ENCODE results near the gene TAPBP. TPM values are rescaled to one million over a fixed set of nuclear protein-coding genes. Genes with fewer than 3 reads are reported as not detected.
A peak's percentile ranks its signal among the peaks of the same experiment; 100 is the strongest.

Gene TAPBP
- total and polyA plus RNA-seq, 7 donors = 7.8 to 114 (median 45.7) TPM

- no peak for DNase-seq
- H3K27me3 ChIP-seq = no peaks in the 10 kb centered on the region
- H3K9me3 ChIP-seq = no peaks in the 10 kb centered on the region
- H3K27ac ChIP-seq = peak overlapping the region; percentile 84 to 87 (median 84)
- H3K36me3 ChIP-seq = peaks cover 14 to 30% (median 22%) of the 10 kb centered on the region in 4 donors
- peak overlapping the region; percentile 43 to 59 (median 54) for H3K4me3 ChIP-seq
- H3K4me1 ChIP-seq = peaks cover 0 to 80% (median 65%) of the 10 kb centered on the region in 4 donors
- TF ChIP-seq, protein P1, sequence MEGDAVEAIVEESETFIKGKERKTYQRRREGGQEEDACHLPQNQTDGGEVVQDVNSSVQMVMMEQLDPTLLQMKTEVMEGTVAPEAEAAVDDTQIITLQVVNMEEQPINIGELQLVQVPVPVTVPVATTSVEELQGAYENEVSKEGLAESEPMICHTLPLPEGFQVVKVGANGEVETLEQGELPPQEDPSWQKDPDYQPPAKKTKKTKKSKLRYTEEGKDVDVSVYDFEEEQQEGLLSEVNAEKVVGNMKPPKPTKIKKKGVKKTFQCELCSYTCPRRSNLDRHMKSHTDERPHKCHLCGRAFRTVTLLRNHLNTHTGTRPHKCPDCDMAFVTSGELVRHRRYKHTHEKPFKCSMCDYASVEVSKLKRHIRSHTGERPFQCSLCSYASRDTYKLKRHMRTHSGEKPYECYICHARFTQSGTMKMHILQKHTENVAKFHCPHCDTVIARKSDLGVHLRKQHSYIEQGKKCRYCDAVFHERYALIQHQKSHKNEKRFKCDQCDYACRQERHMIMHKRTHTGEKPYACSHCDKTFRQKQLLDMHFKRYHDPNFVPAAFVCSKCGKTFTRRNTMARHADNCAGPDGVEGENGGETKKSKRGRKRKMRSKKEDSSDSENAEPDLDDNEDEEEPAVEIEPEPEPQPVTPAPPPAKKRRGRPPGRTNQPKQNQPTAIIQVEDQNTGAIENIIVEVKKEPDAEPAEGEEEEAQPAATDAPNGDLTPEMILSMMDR (IDR thresholded peaks at IDR 0.05) = no peak
- TF ChIP-seq POLR2A (IDR thresholded peaks at IDR 0.05) = no peak
- no peak for TF ChIP-seq POLR2AphosphoS5 (IDR thresholded peaks at IDR 0.05)
- TF ChIP-seq EP300 (IDR thresholded peaks at IDR 0.05) = no peak
- 2% methylated on average over 26 to 27 of the region's 27 CpGs for WGBS, 2 donors
- intact Hi-C loops (cut with DNase I) = loop anchor here (5.0 kb wide), 1 partner anchor 110 kb away; no protein-coding TSS in a partner anchor
Measured at GRCh38 chr6:33317419-33317668, 3.5 kb upstream of the TAPBP start.

- Histone ChIP-seq H3K36me3 (peaks cover 14 to 30% (median 22%) of the 10 kb centered on the region in 4 donors), H3K9me3 (no peaks in the 10 kb centered on the region), H3K4me3 (peak overlapping the region; percentile 43 to 59 (median 54)), H3K27ac (peak overlapping the region; percentile 84 to 87 (median 84)), H3K4me1 (peaks cover 0 to 80% (median 65%) of the 10 kb centered on the region in 4 donors), H3K27me3 (no peaks in the 10 kb centered on the region)
- 80 to 84% methylated on average over 19 of the region's 19 CpGs for WGBS, 2 donors
- DNase-seq = peak; percentile 72
- intact Hi-C loops (cut with DNase I) = loop anchor here (5.0 kb wide), 1 partner anchor 110 kb away; no protein-coding TSS in a partner anchor
- TF ChIP-seq POLR2AphosphoS5 (IDR thresholded peaks at IDR 0.05) = no peak
Measured at GRCh38 chr6:33316603-33317418, 2.9 kb upstream of the TAPBP start.

GRCh38 chr6:33315793-33316602 is 2.1 kb upstream of the TAPBP start:
- H3K27ac ChIP-seq = peak overlapping the region; percentile 8 to 96 (median 88)
- peaks cover 0 to 80% (median 63%) of the 10 kb centered on the region in 4 donors for H3K4me1 ChIP-seq

GRCh38 chr6:33314943-33315792 is 1.3 kb upstream of the TAPBP start:
- DNase-seq = peak; percentile 80
- Histone ChIP-seq H3K9me3 (no peaks in the 10 kb centered on the region), H3K4me3 (peak overlapping the region; percentile 65 to 89 (median 78)), H3K36me3 (peaks cover 9 to 30% (median 13%) of the 10 kb centered on the region in 4 donors), H3K4me1 (peaks cover 0 to 74% (median 58%) of the 10 kb centered on the region in 4 donors), H3K27ac (peak overlapping the region; percentile 90 to 97 (median 95)), H3K27me3 (no peaks in the 10 kb centered on the region)
- no peak for TF ChIP-seq EP300 (IDR thresholded peaks at IDR 0.05)
- TF ChIP-seq POLR2AphosphoS5 (IDR thresholded peaks at IDR 0.05) = peak in 1 of 4 donors; percentile 11
- TF ChIP-seq, protein P1 (IDR thresholded peaks at IDR 0.05) = no peak
- no peak for TF ChIP-seq POLR2A (IDR thresholded peaks at IDR 0.05)
- 23 to 51% methylated on average over 47 of the region's 47 CpGs for WGBS, 2 donors
- intact Hi-C loops (cut with DNase I) = loop anchor here (1.0 to 5.0 kb wide), 2 partner anchors 16 to 112 kb away; no protein-coding TSS in a partner anchor

More at GRCh38 chr6:33315793-33316602, 2.1 kb upstream of the TAPBP start:
- peaks cover 14 to 30% (median 19%) of the 10 kb centered on the region in 4 donors for H3K36me3 ChIP-seq
- peak; percentile 63 for DNase-seq
- 92 to 93% methylated on average over 17 of the region's 17 CpGs for WGBS, 2 donors
- H3K9me3 ChIP-seq = no peaks in the 10 kb centered on the region
- no peak overlapping the region for H3K4me3 ChIP-seq
- intact Hi-C loops (cut with DNase I) = loop anchor here (5.0 kb wide), 1 partner anchor 111 kb away; no protein-coding TSS in a partner anchor
- TF ChIP-seq POLR2A (IDR thresholded peaks at IDR 0.05) (no peak), EP300 (IDR thresholded peaks at IDR 0.05) (no peak), POLR2AphosphoS5 (IDR thresholded peaks at IDR 0.05) (no peak)
- TF ChIP-seq, protein P1 (IDR thresholded peaks at IDR 0.05) = no peak
- no peaks in the 10 kb centered on the region for H3K27me3 ChIP-seq

Measured in sigmoid colon (tissue), 7 donors.